Lung (tissue), 12 donors: ENCODE data around the gene AHDC1. TPM values are rescaled to one million over a fixed set of nuclear protein-coding genes. Genes with fewer than 3 reads are reported as not detected.
A peak's percentile ranks its signal among the peaks of the same experiment; 100 is the strongest.

ENCODE experiments used
- ATAC-seq: fragments of 200-7000 bp; cut with Tn5 transposase; one replicate; pipeline ENCODE4 v1.9.1; 2020; ENCODE audit warnings: moderate number of reproducible peaks; ENCODE audit not compliant: insufficient read depth, low FRiP score
- DNase-seq, 3 donors: peaks; one replicate each; pipeline ENCODE4 v3.0.0-alpha.2; 2013 to 2017
- H3K27ac ChIP-seq, 2 donors: one replicate each; pipeline ENCODE4 v1.5.1; 2013; ENCODE audit warnings: mild to moderate bottlenecking in 2 of 2, moderate library complexity in 2 of 2, control low read depth in 1 of 2, inconsistent platforms in 1 of 2, low read depth in 1 of 2, low read length in 1 of 2
- H3K27me3 ChIP-seq, 3 donors: one replicate each; pipeline ENCODE4 v1.5.1; 2013; ENCODE audit warnings: low read length in 2 of 3; ENCODE audit not compliant: control insufficient read depth in 3 of 3, insufficient read depth in 3 of 3
- H3K36me3 ChIP-seq, 4 donors: one replicate each; pipeline ENCODE4 v1.5.1; 2013; ENCODE audit warnings: low read length in 4 of 4, mild to moderate bottlenecking in 1 of 4, moderate library complexity in 1 of 4; ENCODE audit not compliant: control insufficient read depth in 4 of 4, insufficient read depth in 4 of 4
- H3K4me1 ChIP-seq, 5 donors: one replicate each; pipeline ENCODE4 v1.5.1; 2013; ENCODE audit warnings: low read length in 5 of 5, mild to moderate bottlenecking in 2 of 5, moderate library complexity in 1 of 5; ENCODE audit not compliant: control insufficient read depth in 5 of 5, insufficient read depth in 5 of 5
- H3K4me3 ChIP-seq: one replicate; pipeline ENCODE4 v1.5.1; 2013; ENCODE audit warnings: mild to moderate bottlenecking, control low read depth, moderate library complexity
- H3K9ac ChIP-seq, 2 donors: one replicate each; pipeline ENCODE4 v1.5.1; 2013; ENCODE audit warnings: low read length in 2 of 2, control low read depth in 1 of 2; ENCODE audit not compliant: insufficient read depth in 1 of 2
- H3K9me3 ChIP-seq, 4 donors: one replicate each; pipeline ENCODE4 v1.5.1; 2013; ENCODE audit warnings: low read length in 3 of 4, mild to moderate bottlenecking in 1 of 4, moderate library complexity in 1 of 4; ENCODE audit not compliant: control insufficient read depth in 4 of 4, insufficient read depth in 3 of 4
- CTCF ChIP-seq: IDR thresholded peaks from 2 replicates; pipeline ENCODE4 v1.5.1; 2012; ENCODE audit warnings: mild to moderate bottlenecking; ENCODE audit errors: control extremely low read depth, extremely low read depth
- WGBS, 2 donors: extraction: QIAGEN DNeasy Blood & Tissue Kit; methylation state at CpG; one replicate each; pipeline ENCODE4 v1.1.7; 2013; 5-methylcytosine and 5-hydroxymethylcytosine counted together
- polyA plus RNA-seq, 2 donors: library from polyadenylated mRNA; stranded (reverse); fragments of 200-250 nt; gene quantifications; one replicate each; pipeline ENCODE4 v1.2.1, GENCODE V29; 2013
- total RNA-seq, 2 donors: library from RNA; depleted of rRNA in 1 of 2; stranded (reverse); fragments of >200 nt in 1 of 2; gene quantifications; one replicate each; pipeline ENCODE4 v1.2.1, GENCODE V29; 2014 to 2021
- donor health status: control.
- donor health status: control.
- donor health status: Bipolar disorder and iron deficiency.
- donor health status: healthy.
- donor health status: DM: yes; HTN: yes; CAD: no.

Gene AHDC1
- total and polyA plus RNA-seq, 4 donors: 10.3 to 37.9 (median 21.8) TPM

- TF ChIP-seq CTCF: no peak
- H3K4me1 ChIP-seq: peaks cover 0 to 20% (median 0%) of the 10 kb centered on the region in 5 donors
- no peaks in the 10 kb centered on the region for H3K36me3 ChIP-seq
- 82 to 83% methylated on average over 11 of the region's 11 CpGs for WGBS, 2 donors
- H3K9ac ChIP-seq: no peak overlapping the region
- H3K9me3 ChIP-seq: no peaks in the 10 kb centered on the region
- peak overlapping the region in 1 of 2 donors; percentile 96 for H3K27ac ChIP-seq
- DNase-seq (no peak), ATAC-seq (no peak)
- peaks cover 0 to 27% (median 18%) of the 10 kb centered on the region in 3 donors for H3K27me3 ChIP-seq
- no peak overlapping the region for H3K4me3 ChIP-seq
These were observed 31.6 kb upstream of the AHDC1 start for GRCh38 chr1:27635396-27636142.

GRCh38 chr1:27634985-27635367 lies 31.0 kb upstream of the AHDC1 start, which contains the start of gene FGR:
TSS of gene FGR (minus strand) at chr1:27635185. CDS start at chr1:27623916, 11,269 bp downstream.
- TF ChIP-seq CTCF: no peak
- DNase-seq (no peak), ATAC-seq (no peak)
- H3K9me3 ChIP-seq: no peaks in the 10 kb centered on the region
- no peak within 1 kb of the TSS for H3K9ac ChIP-seq
- peak within 1 kb of the TSS; percentile 66 to 96 for H3K27ac ChIP-seq
- H3K27me3 ChIP-seq: peaks cover 0 to 27% (median 18%) of the 10 kb centered on the region in 3 donors
- 16 to 24% methylated on average over 27 to 28 of the region's 28 CpGs for WGBS, 2 donors
- peak within 1 kb of the TSS; percentile 57 for H3K4me3 ChIP-seq
- no peaks in the 10 kb centered on the region for H3K36me3 ChIP-seq
- peaks cover 0 to 20% (median 0%) of the 10 kb centered on the region in 5 donors for H3K4me1 ChIP-seq

- Histone ChIP-seq H3K27ac (peak overlapping the region; percentile 66 to 96), H3K4me3 (peak overlapping the region; percentile 57), H3K9ac (no peak overlapping the region), H3K9me3 (no peaks in the 10 kb centered on the region), H3K27me3 (peaks cover 0 to 27% (median 18%) of the 10 kb centered on the region in 3 donors), H3K36me3 (no peaks in the 10 kb centered on the region), H3K4me1 (peaks cover 0 to 21% (median 0%) of the 10 kb centered on the region in 5 donors)
- DNase-seq: peak in 2 of 3 donors; percentile 53 to 54
- TF ChIP-seq CTCF: no peak
- 3 to 4% methylated on average over 45 to 63 of the region's 63 CpGs for WGBS, 2 donors
- peak; percentile 49 for ATAC-seq
These were observed 30.4 kb upstream of the AHDC1 start for GRCh38 chr1:27634177-27634984.
